Thyroid gland (tissue), 4 donors: Measurements from ENCODE around the gene AKNAD1. TPM values are rescaled to one million over a fixed set of nuclear protein-coding genes. Genes with fewer than 3 reads are reported as not detected.

Experiments used
- DNase-seq, 2 donors: peaks; one replicate each; pipeline ENCODE4 v3.0.0-alpha.2; 2019
- H3K27ac ChIP-seq, 3 donors: fragments of 200-600 bp; sonication (generic); 1 replicate in 2 of 3; 2 replicates in 1 of 3; pipeline ENCODE4 v1.5.1; 2016 to 2019; ENCODE audit warnings: mild to moderate bottlenecking in 1 of 3, moderate library complexity in 1 of 3
- H3K27me3 ChIP-seq: fragments of 200-600 bp; sonication (generic); one replicate; pipeline ENCODE4 v1.5.1; 2019
- H3K36me3 ChIP-seq, 2 donors: fragments of 200-600 bp; sonication (generic); one replicate each; pipeline ENCODE4 v1.5.1; 2016 to 2019
- H3K4me1 ChIP-seq, 2 donors: fragments of 200-600 bp; sonication (generic); one replicate each; pipeline ENCODE4 v1.5.1; 2017 to 2019
- H3K4me3 ChIP-seq, 3 donors: fragments of 200-600 bp; sonication (generic); replicated peaks in 1 of 3; 1 replicate in 2 of 3; 2 replicates in 1 of 3; pipeline ENCODE4 v1.5.1; 2016; ENCODE audit warnings: mild to moderate bottlenecking in 1 of 3
- H3K9me3 ChIP-seq: fragments of 200-600 bp; sonication (generic); one replicate; pipeline ENCODE4 v1.5.1; 2017
- POLR2A ChIP-seq, 2 donors: fragments of 450-650 bp; IDR thresholded peaks; one replicate each; pipeline ENCODE4 v1.6.1; 2017; ENCODE audit warnings: antibody characterized with exemption in 2 of 2, mild to moderate bottlenecking in 2 of 2, moderate library complexity in 1 of 2
- WGBS, 2 donors: methylation state at CpG; one replicate each; pipeline ENCODE4 v1.1.5; 2017; 5-methylcytosine and 5-hydroxymethylcytosine counted together
- intact Hi-C: fragments of 100-400 bp; cut with DNase I; formaldehyde crosslinking; loops from one replicate; pipeline ENCODE4 v1.15.1; 2023
- total RNA-seq, 4 donors: library from RNA; depleted of rRNA; stranded (reverse); fragments of >200 nt; gene quantifications; one replicate each; pipeline ENCODE4 v1.2.3, GENCODE V29; 2016
- TF ChIP-seq, protein P1 (sequence below), 6 experiments: fragments of 200-600 bp in 3 of 6; fragments of 450-650 bp in 3 of 6; sonication (generic) in 3 of 6; IDR thresholded peaks; one replicate each; pipeline ENCODE4 v1.5.1; 2016 to 2019; ENCODE audit warnings: antibody characterized with exemption in 6 of 6, mild to moderate bottlenecking in 2 of 6, inconsistent platforms in 1 of 6, moderate library complexity in 1 of 6

Gene AKNAD1
- total RNA-seq, 4 donors from 2014 or later, result 6.2 TPM; not detected in 3

DNA sequence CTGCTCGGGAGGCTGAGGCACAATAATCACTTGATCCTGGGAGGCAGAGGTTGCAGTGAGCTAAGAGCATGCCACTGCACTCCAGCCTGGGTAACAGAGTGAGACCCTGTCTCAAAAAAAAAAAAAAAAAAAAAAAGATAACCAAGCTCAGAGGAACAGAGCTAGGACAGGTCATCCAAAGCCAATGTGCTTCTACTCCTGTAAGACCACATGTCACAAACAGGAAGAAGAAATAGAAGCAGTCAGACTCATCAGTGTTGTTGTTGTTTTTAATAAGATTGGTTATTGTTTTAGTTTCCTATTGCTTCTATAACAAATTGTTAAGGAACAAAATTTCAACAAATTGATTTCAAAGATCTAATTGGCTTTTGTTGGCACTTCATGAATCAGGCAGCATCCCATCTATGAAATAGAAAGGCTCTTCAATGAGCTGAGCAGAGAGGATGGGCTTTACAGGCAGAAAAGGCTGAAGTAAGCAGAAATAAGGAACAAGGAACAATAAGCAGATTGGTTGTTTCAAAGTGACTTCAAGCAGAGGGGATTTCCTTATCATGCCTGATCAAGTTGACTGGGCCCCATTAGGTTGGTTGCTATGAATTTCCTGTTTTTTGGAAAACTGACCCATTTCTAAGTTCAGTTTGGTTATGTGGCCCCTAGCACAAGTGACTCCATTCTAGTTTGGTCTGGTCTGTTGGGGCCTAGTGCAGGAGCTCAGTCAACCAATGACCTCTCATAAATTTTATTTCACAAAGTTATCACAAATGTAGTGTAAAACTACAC is 6.0 kb upstream of the AKNAD1 start:
- no peak overlapping the region for H3K4me3 ChIP-seq
- 85 to 100% methylated on average over 1 of the region's 1 CpG for WGBS, 2 donors
- TF ChIP-seq, protein P1, sequence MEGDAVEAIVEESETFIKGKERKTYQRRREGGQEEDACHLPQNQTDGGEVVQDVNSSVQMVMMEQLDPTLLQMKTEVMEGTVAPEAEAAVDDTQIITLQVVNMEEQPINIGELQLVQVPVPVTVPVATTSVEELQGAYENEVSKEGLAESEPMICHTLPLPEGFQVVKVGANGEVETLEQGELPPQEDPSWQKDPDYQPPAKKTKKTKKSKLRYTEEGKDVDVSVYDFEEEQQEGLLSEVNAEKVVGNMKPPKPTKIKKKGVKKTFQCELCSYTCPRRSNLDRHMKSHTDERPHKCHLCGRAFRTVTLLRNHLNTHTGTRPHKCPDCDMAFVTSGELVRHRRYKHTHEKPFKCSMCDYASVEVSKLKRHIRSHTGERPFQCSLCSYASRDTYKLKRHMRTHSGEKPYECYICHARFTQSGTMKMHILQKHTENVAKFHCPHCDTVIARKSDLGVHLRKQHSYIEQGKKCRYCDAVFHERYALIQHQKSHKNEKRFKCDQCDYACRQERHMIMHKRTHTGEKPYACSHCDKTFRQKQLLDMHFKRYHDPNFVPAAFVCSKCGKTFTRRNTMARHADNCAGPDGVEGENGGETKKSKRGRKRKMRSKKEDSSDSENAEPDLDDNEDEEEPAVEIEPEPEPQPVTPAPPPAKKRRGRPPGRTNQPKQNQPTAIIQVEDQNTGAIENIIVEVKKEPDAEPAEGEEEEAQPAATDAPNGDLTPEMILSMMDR (IDR thresholded peaks at IDR 0.05), result no peak
- no peak for TF ChIP-seq POLR2A (IDR thresholded peaks at IDR 0.05)
- H3K36me3 ChIP-seq, result no peaks in the 10 kb centered on the region
- no peak overlapping the region for H3K27ac ChIP-seq
- intact Hi-C loops, result no loop called here
- no peaks in the 10 kb centered on the region for H3K9me3 ChIP-seq
- H3K4me1 ChIP-seq, result peaks cover 0 to 3% of the 10 kb centered on the region in 2 donors
- no peak for DNase-seq
- H3K27me3 ChIP-seq, result no peaks in the 10 kb centered on the region

DNA sequence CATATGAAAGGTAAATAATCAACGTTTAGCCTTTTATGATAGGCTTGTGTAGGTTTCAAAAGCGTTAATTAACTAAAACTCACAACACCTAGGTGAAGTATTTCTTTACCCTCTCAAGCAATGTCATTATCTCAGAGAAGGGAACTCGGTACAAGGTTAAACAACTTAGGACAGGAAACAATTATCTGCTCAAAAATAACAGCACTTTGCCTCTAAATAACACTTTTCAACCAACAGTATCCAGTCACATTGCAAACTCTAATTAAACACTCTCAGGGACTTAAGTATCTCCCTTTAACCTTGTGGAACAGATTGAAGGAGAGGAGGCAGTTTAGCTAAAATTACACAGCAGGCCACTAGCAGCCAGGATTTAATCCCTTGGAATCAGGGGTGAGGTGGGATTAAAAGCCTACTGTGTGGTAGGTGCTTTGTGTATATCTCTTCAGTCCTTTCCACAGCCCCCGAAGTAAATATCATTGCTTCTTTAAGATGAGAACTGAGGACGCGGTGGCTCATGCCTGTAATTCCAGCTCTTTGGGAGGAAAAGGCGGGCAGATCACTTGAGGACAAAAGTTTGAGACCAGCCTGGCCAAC is 5.2 kb upstream of the AKNAD1 start:
- Histone ChIP-seq H3K9me3 (no peaks in the 10 kb centered on the region), H3K27me3 (no peaks in the 10 kb centered on the region), H3K36me3 (no peaks in the 10 kb centered on the region), H3K27ac (no peak overlapping the region), H3K4me1 (peaks cover 0 to 3% of the 10 kb centered on the region in 2 donors), H3K4me3 (no peak overlapping the region)
- no peak for DNase-seq
- TF ChIP-seq, protein P1 (IDR thresholded peaks at IDR 0.05), result no peak
- TF ChIP-seq POLR2A (IDR thresholded peaks at IDR 0.05), result no peak
- intact Hi-C loops, result no loop called here
- WGBS, 2 donors, result 65 to 72% methylated on average over 7 of the region's 7 CpGs

DNA sequence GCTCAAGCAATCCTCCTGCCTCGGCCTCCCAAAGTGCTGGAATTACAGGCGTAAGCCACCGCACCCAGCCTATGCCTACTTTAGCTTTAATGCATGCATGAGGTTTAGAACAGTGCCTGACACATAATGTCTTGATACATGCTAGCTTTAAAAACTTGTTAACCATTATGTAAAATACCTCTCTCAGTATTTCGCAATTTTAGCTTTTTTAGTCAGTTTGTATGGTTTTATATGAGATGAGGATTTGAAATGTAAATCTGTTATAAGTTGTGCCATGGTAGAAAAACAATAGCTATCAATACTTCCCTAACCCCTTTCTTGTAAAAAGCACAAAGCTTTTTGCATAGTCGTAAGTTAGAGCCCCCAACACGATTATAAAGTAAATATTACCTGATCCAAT is 4.7 kb upstream of the AKNAD1 start:
- no peak for DNase-seq
- peaks cover 0 to 3% of the 10 kb centered on the region in 2 donors for H3K4me1 ChIP-seq
- H3K27ac ChIP-seq, result no peak overlapping the region
- no peaks in the 10 kb centered on the region for H3K36me3 ChIP-seq
- no peak for TF ChIP-seq POLR2A (IDR thresholded peaks at IDR 0.05)
- no peaks in the 10 kb centered on the region for H3K27me3 ChIP-seq
- 87 to 97% methylated on average over 6 of the region's 6 CpGs for WGBS, 2 donors
- no peaks in the 10 kb centered on the region for H3K9me3 ChIP-seq
- H3K4me3 ChIP-seq, result no peak overlapping the region
- intact Hi-C loops, result no loop called here

DNA sequence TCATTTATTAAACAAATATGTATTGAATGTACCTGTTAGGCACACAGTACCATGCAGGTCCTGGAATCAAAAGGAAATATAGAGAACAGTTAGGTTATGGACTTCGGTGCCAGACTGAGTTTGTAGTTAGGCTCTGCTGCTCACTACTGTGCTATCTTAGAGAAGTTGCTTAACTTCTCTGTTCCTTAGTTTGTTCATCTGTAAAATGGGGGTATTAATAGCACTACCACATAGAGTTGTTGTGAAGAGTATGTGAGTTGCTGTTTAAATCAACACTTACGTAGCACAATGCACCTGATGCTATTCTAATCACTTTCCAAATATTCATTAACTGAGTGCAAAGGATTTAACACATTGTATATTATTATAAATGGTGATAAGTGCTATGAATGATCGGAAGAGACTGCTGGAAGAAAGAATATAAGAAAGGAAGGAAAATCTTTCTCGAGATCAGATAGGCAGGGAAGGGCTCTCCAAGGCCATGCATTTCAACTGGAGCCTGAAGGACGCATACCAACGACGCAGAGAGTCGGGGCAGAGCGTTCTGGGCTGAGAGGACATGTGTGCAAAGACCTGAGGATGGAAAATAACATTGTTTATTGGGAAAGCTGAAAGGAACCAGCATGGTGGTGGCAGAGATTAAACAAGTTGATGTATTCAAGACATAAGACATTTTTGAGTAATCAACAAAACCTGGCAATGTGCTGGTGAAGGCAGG is 3.5 kb upstream of the AKNAD1 start:
- TF ChIP-seq, protein P1 (IDR thresholded peaks at IDR 0.05), result no peak
- TF ChIP-seq POLR2A (IDR thresholded peaks at IDR 0.05), result no peak
- Histone ChIP-seq H3K4me1 (peaks cover 0 to under 1% of the 10 kb centered on the region in 2 donors), H3K27ac (no peak overlapping the region), H3K36me3 (no peaks in the 10 kb centered on the region), H3K27me3 (no peaks in the 10 kb centered on the region), H3K9me3 (no peaks in the 10 kb centered on the region), H3K4me3 (no peak overlapping the region)
- intact Hi-C loops, result no loop called here
- no peak for DNase-seq
- WGBS, 2 donors, result 71 to 74% methylated on average over 9 of the region's 9 CpGs

DNA sequence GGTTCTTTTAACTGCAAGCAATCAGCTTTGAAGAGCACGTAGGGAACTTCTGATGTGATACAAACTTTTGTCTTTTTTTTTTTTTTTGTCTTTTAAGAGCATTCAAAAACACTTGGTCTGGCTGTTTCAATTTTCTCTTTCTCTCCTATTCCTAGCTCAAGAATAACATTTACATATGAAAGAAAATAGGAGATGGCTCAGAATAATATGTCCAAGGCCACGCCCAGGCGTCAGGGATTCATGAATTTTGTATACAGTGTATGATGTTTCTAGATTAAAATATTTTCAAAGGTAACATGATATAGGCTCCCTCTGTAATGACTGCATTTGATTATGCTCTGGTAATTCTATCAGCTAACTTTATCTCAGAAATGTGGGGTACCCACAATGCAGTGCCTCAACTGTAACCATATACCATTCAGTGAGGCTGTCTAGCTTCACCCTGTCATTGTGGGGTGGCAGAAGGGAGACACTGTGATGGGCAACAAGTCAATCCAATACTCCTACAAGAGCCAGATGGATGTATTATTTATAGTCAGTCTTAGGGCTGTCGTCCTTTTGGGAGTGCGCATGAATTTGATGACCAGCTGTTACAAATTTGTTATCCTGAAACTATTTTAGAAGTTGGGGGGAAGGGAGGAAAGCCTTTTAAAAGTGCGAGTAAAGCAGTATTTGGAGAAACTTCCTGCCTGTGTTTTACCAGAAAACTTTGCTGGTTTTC is 1.5 kb upstream of the AKNAD1 start:
- TF ChIP-seq, protein P1 (IDR thresholded peaks at IDR 0.05), result no peak
- TF ChIP-seq POLR2A (IDR thresholded peaks at IDR 0.05), result no peak
- H3K9me3 ChIP-seq, result no peaks in the 10 kb centered on the region
- no peak for DNase-seq
- no peaks in the 10 kb centered on the region for H3K4me1 ChIP-seq
- intact Hi-C loops, result no loop called here
- H3K4me3 ChIP-seq, result no peak overlapping the region
- H3K36me3 ChIP-seq, result no peaks in the 10 kb centered on the region
- H3K27ac ChIP-seq, result no peak overlapping the region
- WGBS, 2 donors, result 77 to 81% methylated on average over 6 of the region's 6 CpGs
- no peaks in the 10 kb centered on the region for H3K27me3 ChIP-seq
